GM12801 (cell line): Measurements from ENCODE around the gene ATP11A.

ENCODE experiments used
- CTCF ChIP-seq: IDR thresholded peaks from one replicate; pipeline ENCODE4 v1.5.1; 2011; ENCODE audit warnings: control low read depth; ENCODE audit not compliant: insufficient read length; ENCODE audit errors: extremely low read depth

The ATP11A gene

GRCh38 chr13:112820318-112820717 is 130.5 kb downstream of the ATP11A start:
- no peak for TF ChIP-seq CTCF

GRCh38 chr13:112821340-112822055 is 131.7 kb downstream of the ATP11A start:
- no peak for TF ChIP-seq CTCF

GRCh38 chr13:112822851-112823250 is 133.0 kb downstream of the ATP11A start:
- no peak for TF ChIP-seq CTCF

GRCh38 chr13:112824429-112824828 is 134.6 kb downstream of the ATP11A start:
- no peak for TF ChIP-seq CTCF

GRCh38 chr13:112825071-112825470 is 135.2 kb downstream of the ATP11A start:
- no peak for TF ChIP-seq CTCF

GRCh38 chr13:112825875-112826274 is 136.0 kb downstream of the ATP11A start:
- TF ChIP-seq CTCF = no peak

GRCh38 chr13:112826565-112826964 is 136.7 kb downstream of the ATP11A start:
- no peak for TF ChIP-seq CTCF
